ENCODE data around the gene SDK2.

DNA sequence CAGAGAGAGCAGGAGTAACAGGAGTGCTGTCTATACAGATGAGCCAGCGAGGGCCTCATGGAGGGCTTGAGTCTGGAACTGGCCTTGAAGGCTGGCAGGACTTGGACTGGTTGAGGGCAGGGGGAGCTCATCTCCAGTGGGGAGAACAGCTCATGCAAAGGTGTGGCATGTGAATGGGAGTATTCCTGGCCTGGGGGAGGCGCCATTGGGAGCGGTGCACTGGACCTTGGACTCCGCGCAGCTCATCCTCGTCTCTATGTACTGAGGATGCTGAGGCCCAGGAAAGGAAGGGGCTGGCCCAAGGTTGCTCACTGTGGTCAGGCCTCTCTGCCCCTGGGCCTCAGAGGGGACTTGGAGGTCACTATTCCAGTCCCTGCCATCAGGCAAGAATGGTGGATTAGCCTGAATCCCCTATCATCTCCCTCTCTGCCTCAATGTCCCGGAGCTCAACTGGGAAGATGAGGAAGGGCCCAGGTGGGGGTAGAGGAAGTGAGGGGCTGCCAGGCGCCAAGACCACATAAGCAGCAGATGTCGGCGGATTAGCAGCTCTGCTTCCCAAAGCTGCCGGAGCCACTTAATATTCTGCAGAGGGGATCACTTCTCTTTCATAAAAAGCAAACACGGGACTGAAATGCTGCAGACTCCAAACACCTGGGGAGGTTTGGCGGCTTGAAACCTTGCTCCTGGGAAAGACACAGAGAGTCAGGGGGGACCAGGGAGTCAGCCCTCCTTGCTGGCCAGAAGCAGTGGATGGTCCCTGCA is 88.9 kb downstream of the SDK2 start:
- TF ChIP-seq, protein P1, sequence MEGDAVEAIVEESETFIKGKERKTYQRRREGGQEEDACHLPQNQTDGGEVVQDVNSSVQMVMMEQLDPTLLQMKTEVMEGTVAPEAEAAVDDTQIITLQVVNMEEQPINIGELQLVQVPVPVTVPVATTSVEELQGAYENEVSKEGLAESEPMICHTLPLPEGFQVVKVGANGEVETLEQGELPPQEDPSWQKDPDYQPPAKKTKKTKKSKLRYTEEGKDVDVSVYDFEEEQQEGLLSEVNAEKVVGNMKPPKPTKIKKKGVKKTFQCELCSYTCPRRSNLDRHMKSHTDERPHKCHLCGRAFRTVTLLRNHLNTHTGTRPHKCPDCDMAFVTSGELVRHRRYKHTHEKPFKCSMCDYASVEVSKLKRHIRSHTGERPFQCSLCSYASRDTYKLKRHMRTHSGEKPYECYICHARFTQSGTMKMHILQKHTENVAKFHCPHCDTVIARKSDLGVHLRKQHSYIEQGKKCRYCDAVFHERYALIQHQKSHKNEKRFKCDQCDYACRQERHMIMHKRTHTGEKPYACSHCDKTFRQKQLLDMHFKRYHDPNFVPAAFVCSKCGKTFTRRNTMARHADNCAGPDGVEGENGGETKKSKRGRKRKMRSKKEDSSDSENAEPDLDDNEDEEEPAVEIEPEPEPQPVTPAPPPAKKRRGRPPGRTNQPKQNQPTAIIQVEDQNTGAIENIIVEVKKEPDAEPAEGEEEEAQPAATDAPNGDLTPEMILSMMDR (IDR thresholded peaks at IDR 0.05; ENCODE audit: low read depth, low read length, poor library complexity, severe bottlenecking): no peak
- TF ChIP-seq EZH2phosphoT487 (IDR thresholded peaks at IDR 0.05; ENCODE audit: borderline replicate concordance, low read length): no peak

Data from DOHH2 (cell line).